HG02970 (cell line): ENCODE results near the gene PRKCA.

Source experiments
- ATAC-seq: cut with Tn5 transposase; IDR thresholded peaks from one replicate; pipeline ENCODE4 v1.9.1; 2021; ENCODE audit warnings: mild to moderate bottlenecking, moderate library complexity, moderate number of reproducible peaks; ENCODE audit not compliant: unreplicated experiment, low FRiP score

The PRKCA gene

DNA sequence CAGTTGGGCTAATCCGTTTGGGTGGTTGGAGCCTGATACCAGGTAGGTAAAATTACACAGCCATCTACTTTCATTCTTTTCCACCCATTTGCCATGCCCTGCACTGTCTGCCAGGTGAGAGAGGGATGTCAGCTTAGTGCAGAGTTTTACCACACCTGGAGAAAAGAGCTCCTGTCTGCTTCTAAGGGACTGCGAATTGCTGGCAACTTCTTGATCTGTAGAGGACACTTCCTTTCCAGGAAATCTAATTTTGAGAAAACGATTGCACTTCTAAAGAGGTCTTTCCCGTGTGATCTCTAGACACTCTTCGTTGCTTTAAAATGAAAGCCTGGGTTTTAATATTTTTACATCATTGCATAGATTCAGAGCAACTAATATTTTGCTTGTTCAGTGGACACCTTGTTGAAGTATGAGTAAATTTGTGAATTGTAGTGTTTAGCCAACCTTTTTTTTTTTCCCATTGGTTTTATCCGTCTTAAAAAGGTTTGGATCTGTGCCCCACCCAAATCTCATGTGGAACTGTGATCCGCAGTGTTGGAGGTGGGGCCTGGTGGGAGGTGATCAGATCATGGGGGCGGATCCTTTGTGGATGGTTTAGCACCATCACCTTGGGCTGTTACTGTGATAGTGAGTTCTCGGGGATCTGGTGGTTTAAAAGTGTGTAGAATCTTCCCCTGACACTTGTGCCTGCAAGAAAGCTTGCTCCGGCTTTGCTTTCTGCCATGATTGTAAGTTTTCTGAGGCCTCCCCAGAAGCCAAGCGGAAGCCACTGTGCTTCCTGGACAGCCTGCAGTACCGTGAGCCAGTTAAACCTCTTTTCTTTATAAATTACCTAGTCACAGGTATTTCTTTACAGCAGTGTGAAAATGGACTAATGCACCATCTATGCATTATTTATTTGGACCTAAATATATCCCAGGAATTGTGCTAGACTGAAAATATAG lies 104.6 kb downstream of the PRKCA start:
- ATAC-seq = no peak

GRCh38 chr17:66407864-66408263 lies 105.5 kb downstream of the PRKCA start:
- no peak for ATAC-seq

DNA sequence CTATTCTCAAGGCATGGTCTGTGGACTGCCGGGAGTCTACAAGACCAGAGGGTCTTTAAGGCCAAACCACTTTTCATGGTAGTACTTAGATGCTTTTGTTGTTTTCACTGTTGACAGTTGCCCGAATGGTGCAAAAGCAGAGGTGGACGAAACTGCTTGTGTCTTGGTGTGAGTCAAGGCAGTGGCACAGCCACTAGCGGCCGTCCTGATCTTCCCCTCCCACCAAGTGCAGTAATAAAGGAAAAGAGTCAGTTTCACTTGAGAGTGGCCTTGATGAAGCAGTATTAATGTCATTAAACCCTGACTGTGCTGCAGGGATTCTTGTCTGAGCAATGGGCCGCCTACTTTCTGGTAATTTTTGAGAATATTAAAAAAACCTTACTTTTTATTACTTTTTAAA lies 109.1 kb downstream of the PRKCA start:
- no peak for ATAC-seq

DNA sequence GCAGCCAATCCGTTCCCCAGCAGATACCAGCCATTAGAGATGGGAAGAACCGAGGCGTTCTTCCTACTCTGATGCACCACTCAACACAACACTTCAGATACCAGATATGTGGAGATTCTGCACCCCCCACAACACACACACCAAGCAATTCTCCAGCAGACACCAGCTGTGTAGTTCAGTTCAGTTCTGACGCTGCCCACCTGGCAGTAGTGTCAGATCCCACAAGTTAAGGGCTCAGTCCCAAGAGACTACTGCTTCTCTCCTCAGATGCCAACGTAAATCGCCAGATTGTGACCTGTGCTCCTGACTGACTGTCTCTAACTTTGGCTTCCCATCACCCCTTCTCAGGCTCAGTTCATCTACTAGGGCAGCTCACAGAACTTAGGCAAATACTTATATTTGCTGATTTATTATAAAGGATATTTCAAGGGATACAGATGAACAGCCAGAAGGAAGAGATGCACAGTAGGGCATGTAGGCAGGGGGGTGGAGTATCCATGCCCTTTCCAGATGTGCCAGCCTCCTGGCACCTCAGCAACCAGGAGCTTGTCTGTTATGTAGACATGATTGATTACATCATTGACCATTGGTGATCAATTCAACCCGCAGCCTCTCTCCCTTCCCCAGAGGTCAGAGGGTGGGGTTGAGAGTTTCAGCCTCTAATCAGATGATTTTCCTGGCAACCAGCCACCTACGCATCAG lies 110.6 kb downstream of the PRKCA start:
- ATAC-seq = no peak

GRCh38 chr17:66413559-66414520 lies 111.4 kb downstream of the PRKCA start:
- ATAC-seq = no peak

GRCh38 chr17:66414561-66415175 lies 112.3 kb downstream of the PRKCA start:
- ATAC-seq = no peak

DNA sequence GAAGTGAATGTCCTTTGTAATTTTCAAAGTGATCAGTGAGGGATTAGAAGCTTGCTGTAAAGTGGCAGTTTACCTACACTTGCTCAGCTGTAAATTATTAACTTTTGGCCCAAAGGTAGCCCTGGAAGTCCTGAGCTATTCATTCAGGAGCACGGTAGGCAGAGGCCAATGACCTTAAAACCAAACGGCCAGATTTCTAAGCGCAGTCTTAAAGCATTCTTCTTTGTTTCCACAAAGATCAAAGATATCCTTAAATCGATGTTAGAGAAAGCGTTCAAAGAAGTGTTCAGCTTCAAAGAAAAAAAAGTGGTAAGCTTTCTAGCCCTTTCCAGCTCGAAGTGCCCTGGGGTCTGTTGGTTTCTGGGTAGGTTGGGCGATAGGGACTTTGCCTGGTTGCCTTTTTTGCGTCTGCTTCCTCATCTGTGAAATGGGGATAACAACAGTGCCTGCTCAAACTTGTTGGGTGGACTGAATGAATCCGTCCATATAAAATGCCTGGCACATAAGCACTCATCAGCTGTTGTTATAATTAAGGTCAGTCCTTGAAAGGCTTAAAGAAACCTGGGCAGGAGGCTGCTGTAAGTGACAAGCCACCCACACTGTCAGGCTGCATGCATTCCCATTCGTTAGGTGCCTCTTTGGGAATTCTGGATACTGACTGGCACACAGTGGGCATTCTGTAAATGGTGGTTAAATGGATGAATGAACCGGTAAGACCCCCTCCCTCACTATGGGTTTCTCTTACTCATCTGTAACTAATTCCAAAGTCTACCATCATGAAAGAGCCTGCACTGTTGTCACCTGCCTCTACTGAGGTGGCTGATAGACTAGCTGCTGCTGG lies 113.2 kb downstream of the PRKCA start:
- no peak for ATAC-seq

DNA sequence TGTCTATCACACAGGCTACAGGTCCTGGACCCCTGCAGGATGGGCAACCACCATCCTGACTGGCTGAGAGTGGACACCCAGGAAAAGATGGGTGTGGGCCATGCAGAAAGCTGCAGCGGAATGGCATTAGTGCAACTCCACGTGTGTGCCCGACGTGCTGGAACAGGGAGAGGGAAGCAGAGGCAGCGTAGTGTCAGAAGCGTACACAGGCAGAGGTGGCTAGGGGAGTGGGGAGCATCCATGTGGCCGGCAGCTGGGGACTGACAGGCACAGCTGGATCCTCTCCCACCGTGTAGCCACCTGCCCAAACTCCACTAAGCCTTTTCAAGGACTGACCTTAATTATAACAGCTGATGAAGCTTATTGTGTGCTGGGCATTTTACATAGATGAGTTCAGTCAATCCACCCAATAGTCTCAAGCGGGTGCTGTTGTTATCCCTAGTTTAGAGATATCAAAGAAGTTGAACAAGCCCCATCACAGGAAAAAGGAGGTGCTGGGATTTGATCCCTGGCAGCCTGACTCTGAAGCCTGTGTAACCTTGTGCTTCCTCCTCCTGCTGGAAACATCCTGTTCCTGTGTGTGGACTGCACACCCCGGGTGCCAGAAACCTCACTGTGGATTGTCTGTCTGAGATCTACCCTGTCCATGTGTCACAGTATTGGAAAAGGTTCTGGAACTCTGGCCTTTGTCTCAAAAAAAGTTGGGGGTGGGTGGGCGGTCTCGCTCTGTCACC lies 114.0 kb downstream of the PRKCA start:
- ATAC-seq = no peak

- ATAC-seq = no peak
Observed at GRCh38 chr17:66417300-66417719, 114.9 kb downstream of the PRKCA start.

GRCh38 chr17:66420961-66421371 lies 118.6 kb downstream of the PRKCA start:
- no peak for ATAC-seq

DNA sequence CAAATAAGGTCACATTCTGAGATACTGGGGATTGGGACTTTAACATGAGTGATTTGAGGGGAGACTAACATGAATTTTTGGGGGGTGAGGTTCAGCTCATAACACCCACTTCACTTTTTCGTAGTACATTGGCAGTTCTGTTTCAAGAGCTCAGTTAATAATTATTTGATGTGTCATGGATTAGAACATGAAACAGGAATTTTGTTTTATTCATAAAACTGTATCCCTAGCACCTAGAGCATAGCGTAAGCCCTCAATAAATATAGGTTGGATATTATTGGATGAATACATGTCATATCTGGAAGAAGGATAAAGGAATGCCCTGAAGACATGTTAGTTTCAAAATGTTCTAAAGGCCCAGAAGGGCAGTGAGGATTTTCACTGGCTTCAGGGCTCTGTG lies 119.8 kb downstream of the PRKCA start:
- no peak for ATAC-seq

DNA sequence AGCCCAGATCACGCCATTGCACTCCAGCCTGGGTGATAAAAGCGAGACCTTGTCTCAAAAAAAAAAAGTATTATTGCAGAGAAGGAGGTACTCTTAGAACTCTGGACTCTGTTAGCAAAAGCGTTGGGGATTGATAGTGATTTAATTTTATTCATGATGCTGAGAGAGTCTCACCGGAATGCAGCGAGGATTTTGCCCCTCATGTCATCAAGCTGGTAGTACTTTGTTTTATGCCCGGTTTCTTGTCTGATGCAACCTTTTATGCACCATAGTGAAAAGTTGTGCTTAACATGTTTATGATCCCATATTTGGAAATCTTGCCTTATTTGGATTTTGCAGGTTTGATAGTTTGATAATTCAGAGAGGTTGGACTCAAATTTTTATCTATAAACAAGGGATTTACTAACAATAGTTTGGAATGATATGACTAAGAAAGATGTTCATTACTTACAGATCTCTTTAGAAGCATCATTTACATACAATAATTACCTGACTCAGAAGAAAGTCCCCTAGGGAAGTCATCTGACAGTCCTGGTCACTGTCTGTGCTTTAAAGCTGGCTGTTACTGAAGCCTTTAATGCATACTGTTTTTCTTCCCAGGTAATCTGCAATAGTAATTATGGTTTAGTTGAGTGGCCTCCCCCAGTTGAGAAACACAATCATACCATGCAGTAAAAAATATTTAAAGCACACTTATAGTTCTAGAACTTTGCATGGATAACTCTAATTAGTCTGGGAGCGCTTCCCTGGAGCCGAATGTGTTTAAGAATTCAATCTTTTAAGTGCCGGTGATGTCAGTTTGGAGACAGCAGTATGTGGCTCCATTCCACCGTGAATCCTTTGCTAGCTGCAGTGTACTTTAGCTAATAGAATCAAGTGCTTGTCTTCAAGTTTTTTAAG lies 120.9 kb downstream of the PRKCA start:
- ATAC-seq = no peak

DNA sequence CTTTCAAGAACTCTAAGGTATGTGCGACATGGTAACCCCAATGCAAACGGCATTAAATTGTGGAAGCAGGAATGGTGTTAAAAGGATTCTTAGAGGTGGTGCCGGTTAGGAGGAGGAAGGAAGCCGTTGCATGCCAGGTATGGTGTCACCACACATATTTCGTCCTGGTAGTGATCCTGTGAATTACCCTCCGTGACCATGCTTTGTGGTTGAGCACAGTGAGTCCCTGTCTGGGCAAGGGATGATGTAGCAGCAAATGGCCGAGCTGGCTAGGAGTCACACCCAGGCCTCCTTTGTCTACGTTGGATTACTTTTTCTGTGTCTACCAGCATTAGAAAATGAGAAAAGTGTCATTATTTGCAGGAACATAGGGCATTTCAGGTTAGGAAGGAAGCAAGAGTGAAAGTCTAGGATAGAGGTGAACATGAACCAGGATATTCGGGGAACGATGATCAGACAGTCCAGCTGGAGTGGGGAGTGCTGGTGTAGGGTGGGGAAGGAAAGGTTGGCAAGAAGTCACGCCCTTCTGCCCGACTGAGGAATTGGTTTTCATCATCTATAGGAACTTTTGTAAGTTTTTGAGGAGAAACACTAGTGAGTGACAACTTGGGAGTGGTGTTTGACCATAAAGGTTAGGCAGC lies 123.5 kb downstream of the PRKCA start:
- no peak for ATAC-seq

DNA sequence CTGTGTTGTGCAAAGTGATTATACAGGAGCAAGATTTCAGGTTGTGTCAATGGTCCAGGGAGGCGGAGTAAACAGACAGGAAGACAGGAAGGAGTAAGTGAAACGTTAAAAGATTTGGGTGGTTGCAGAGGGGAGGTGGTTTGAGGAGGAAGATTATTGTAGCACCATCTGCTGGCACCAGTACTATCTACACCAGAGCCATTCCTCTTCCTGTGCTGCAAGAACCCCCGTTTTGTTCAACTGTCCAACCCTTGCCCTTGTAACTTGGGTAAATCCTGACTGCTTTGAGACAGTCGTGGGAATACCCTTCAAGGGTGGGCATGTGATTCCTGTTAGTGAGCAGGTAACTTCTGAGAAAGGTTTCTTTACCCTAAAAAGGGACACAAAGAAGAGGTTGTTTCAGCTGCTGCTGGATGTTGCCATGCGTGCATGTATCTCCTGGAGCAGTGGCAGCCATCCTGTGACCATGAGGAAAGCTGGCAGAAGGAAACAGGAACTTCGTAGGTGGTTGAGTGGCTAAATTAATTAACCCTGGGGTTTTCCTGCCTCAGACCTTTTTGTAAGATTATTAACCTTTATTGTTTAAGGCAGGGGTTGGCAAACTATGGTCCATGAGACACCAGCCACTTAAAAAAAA lies 124.1 kb downstream of the PRKCA start:
- no peak for ATAC-seq

DNA sequence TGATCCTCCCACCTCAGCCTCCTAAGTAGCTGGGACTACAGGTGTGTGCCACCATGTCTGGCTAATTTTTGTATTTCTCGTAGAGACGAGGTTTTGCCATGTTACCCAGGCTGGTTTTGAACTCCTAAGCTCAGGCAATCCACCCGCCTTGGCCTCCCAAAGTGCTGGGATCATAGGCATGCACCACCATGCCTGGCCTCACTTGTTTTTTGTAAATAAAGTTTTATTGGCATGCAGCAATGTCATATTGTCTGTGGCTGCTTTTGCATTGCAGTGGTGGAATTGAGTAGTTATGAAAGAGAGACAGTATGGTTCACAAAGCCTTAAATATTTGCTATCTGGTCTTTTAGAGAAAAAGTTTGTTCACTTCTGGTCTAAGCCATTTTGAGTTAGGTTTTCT lies 124.7 kb downstream of the PRKCA start:
- ATAC-seq = no peak

- no peak for ATAC-seq
Observed at GRCh38 chr17:66429680-66430079, 127.3 kb downstream of the PRKCA start.
